GM18526 (cell line): ENCODE results near the gene MACF1.

Source experiments
- POLR2A ChIP-seq: IDR thresholded peaks from 3 replicates; pipeline ENCODE4 v1.6.1; 2011; ENCODE audit not compliant: insufficient read length; ENCODE audit errors: extremely low read depth

MACF1 gene

DNA sequence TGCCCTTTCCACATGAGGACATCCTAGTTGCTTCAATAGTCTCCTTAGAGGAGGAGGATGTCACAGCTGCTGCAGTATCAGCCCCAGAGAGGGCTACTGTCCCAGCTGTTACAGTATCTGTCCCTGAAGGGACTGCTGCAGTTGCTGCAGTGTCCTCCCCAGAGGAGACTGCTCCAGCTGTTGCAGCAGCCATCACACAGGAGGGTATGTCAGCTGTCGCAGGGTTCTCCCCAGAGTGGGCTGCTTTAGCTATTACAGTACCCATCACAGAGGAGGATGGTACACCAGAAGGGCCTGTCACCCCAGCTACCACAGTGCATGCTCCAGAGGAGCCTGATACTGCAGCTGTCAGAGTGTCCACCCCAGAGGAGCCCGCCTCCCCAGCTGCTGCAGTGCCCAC is 208.4 kb downstream of the MACF1 start:
- no peak for TF ChIP-seq POLR2A

DNA sequence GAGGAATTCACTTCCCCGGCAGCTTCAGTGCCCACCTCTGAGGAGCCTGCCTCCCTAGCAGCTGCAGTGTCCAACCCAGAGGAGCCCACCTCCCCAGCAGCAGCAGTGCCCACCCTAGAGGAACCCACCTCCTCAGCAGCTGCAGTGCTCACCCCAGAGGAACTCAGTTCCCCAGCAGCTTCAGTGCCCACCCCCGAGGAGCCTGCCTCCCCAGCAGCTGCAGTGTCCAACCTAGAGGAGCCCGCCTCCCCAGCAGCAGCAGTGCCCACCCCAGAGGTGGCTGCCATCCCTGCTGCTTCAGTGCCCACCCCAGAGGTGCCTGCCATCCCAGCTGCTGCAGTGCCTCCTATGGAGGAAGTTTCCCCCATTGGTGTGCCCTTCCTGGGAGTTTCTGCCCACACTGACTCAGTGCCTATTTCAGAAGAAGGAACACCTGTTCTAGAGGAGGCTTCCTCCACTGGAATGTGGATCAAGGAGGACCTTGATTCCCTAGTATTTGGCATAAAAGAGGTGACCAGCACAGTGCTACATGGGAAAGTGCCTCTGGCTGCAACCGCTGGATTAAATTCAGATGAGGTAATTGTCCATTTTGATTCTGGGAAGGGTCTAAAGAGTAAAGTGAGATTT is 209.5 kb downstream of the MACF1 start:
- TF ChIP-seq POLR2A: no peak

DNA sequence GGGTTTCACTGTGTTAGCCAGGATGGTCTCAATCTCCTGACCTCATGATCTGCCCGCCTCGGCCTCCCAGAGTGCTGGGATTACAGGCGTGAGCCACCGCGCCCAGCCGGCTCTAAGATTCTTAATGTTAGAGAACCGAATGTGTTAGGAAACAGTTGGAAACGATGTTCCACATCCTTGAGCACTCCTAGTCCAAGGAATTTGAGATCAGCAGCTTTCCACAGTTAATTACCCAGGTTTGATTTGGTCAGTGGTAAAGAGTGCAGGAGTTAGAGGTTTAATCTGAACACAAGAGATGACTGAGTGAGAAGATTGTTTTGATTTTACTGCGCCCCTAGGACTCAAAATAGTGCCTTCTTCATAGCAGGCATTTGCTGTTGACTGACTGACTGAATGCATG is 211.1 kb downstream of the MACF1 start:
- TF ChIP-seq POLR2A: no peak

DNA sequence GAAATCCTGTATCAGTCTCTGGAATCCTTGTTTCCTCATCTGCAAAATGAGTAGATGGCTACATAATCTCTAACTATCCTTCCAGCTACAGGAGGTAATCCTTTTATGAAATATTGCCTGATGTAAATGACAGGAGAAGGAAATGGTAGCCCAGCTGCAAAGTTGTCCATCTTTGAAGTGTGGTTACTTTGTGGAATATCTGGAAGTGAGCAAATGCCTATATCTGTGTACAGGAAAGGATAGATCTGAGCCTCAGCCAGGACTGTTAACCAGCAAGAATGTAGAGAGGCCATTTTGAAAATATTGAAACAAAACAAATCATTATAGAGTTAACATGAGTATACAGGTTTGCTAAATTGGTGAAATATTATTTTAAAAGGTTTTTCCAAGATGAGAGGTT is 212.1 kb downstream of the MACF1 start:
- TF ChIP-seq POLR2A: no peak

DNA sequence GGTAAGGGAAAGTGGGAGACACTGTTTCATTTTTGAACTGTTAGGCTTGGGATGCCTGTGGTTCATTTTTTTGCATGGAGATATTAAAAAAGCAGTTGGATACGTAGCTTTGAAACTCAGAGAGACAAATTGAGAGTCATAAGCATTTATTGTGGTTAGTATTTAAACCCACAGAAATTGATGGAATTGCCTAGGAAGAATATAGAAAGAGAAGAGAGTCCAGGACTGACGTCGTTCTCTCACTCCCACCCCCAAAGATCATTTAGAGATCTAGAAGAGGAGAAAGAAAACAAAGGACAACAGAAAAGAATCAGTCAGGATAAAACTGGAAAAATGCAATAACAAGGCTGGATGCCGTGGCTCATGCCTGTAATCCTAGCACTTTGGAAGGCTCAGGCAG is 213.7 kb downstream of the MACF1 start:
- no peak for TF ChIP-seq POLR2A

DNA sequence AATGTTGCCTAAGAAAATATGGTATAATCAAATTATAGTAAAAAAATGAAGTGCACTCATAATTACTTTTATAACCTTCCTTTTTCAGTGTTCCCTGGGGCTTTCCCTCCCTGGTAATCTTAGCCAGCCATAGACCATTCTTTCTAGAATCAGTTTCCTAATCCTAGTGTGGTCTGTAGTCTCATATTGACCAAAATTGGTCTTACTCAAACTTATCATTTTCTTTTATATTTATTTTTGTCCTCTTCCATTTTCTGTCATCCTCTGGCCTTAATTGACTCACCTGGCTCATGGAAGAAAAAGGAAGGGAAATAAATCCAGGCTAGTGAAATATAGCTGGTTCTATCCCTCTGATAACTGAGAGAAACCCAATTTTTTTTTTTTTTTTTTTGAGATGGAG is 216.0 kb downstream of the MACF1 start:
- TF ChIP-seq POLR2A: no peak

DNA sequence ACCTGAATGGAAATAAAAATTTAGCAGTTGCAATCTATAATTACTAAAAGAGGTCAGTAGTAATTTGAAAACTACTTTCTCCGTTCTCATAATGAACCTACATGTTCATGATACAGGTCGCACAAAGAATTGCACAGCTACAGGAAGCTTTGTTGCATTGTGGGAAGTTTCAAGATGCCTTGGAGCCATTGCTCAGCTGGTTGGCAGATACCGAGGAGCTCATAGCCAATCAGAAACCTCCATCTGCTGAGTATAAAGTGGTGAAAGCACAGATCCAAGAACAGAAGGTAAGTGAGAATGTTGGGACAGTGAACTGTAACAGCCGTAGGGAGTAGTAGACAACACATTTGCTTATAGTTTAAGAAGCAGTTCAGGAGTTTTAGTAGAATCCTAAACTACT is 218.1 kb downstream of the MACF1 start:
- TF ChIP-seq POLR2A: no peak

DNA sequence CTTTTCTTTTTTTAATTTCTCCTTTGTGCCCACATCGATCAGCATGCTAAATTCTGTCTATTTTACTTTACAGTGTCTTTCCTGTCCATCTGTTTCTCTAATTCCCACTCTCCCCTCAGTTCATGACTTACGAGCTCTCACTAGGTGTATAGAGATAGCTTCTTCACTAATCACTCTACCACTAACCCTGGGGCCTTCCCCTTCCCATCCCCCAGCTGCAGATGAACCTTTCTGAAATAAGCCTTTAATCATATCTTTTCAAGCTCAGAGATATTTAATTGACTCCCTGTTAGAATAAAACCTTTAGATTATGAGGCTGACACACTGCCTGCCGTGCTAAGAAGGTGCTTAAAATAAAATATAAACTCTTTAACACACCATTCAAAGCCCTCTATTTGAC is 220.7 kb downstream of the MACF1 start:
- no peak for TF ChIP-seq POLR2A

DNA sequence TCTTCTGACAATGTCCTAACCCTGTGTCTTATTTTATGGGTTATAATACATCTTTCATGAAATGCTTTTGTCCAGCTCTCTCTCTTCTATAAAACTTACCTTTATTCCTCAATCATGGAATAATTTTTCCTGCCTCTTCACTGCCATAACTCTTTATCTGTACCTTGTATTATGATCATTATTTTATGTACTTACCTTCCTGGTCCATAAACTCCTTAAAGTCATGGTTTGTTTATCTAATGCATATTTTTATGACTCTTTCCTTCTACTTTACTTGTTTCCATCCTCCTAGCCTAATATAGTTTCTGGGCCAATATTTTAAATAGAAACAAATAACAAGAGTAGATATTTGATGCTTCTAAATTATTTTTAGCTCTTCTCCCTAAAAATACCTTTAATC is 221.1 kb downstream of the MACF1 start:
- no peak for TF ChIP-seq POLR2A

DNA sequence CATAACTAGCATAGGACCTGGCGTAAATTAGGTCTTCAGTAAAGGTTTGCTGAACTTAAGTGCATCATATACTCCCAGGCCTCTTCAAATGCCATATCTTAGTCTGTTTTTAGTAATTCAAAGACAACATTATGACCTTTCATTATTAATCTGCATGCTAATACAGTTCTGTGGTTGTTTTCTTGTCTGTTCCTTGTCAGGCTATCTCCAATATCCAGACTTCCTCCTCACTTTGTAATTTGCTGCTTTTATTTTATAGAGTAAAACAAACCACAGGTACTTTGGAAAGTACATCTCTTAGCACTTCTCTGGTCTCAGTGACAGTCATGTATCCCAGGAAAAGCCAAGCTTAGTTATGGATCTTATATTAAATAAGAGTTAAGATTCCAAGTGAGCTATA is 221.9 kb downstream of the MACF1 start:
- no peak for TF ChIP-seq POLR2A

DNA sequence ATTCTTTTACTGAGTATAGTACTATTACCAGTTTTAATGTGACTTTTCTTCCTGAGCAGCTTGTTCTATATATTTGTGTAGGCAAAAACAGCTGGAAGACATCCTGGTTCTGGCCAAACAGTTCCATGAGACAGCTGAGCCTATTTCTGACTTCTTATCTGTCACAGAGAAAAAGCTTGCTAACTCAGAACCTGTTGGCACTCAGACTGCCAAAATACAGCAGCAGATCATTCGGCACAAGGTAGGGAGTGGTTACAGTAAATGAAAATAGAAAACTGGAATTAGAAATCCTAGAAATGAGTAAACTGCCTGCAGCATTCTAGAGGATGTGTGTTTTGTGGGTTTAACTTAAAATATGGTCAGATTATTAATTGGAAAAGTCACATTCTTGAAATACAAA is 222.9 kb downstream of the MACF1 start:
- no peak for TF ChIP-seq POLR2A

DNA sequence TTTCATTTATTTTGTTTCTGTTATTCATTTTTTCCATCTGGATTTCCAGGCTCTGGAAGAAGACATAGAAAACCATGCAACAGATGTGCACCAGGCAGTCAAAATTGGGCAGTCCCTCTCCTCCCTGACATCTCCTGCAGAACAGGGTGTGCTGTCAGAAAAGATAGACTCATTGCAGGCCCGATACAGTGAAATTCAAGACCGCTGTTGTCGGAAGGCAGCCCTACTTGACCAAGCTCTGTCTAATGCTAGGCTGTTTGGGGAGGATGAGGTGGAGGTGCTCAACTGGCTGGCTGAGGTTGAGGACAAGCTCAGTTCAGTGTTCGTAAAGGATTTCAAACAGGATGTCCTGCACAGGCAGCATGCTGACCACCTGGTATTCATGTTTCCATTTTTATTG is 223.4 kb downstream of the MACF1 start:
- TF ChIP-seq POLR2A: no peak

DNA sequence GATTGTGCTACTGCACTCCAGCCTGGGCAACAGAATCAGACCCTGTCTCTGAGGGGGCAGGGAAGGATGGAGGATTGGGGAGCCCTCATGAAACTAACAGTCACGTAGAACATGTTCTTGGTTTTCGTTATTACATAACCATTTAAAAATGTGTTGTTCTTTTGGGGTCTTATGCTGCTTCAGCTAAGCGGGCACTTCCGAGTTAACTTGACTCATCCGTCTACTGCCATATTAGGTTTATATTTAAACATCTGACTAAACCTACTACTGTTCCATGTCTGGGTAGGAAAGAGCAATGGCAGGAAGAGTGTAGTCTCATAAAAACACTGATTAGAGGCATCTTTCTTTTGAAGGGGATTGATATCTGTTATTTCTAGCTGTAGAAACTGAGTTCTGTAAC is 227.4 kb downstream of the MACF1 start:
- TF ChIP-seq POLR2A: no peak

DNA sequence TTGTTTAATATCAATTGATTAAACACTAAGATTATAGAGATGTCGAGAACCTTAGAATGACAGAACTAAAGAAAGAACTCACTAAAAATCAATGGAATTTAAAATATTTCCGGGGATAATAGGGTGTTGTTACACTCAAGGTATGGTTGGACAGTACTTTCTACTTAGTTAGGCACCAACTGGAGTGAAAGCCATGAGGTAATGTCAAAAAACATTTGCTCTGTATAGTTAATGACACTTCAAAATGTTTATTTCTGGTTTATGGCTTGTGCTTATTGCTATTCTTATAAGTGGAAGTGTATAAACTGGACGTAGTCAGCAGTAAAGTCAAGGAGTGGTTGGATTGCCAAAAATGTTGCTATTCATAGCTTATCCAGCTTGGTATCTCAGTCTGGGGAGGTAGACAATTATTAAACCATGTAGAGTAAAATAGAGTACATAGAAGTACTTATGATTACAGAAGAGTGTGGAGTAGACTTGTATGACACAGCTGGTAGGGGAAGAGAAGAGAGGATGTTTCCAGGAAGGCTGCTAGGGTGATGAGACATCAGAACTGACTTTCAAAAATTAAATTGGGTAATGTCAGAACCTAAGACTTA is 230.4 kb downstream of the MACF1 start:
- no peak for TF ChIP-seq POLR2A

DNA sequence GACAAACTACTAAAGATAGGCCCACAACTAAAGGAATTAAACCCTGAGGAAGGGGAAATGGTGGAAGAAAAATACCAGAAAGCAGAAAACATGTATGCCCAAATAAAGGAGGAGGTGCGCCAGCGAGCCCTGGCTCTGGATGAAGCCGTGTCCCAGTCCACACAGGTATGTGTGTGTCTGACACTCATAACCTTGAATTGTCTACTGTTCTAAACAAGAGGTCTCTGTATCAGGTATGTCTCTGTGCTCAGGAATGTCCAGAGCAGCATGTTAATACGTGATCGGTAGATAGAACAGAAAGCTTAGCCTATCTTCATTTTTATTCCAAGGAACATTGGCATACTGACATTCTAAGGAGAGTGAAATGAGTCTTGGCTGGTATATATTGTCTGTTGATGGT is 231.1 kb downstream of the MACF1 start:
- no peak for TF ChIP-seq POLR2A

DNA sequence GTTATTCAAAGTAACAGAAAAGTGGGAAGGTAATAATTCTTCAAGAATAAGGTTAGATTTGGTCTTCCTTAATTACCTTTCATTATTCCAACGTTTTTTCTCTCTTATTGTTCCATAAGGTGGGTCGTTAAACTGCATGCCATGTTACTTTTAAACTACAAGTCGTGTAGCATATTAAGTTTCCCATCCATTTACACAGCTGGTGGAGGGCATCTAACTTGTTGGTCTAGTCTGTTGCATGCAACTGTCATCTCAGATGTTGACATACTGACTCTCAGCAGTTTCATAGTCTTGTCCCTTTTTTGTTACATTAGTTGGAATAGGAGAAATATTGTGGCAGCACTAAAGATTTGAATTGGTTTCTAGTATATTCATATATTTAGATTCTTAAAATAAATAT is 232.3 kb downstream of the MACF1 start:
- TF ChIP-seq POLR2A: no peak

DNA sequence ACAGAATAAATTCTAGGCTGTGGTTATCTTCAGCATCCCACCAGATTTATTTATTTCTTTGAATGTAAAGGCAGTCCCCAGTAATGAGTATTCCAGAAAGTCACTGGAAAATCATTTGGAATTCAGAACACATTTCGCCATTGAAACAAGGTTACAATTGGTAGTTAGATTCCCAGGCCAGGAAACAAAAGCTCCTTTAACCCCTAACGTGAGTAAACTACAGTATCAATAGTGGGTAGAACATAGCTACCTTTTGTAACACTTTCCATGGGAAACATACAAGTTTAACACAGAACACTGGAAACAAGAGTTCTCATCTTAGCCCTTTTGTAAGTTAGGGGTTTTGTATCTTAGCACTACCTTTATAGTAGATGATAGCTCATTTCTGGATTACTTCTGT is 233.5 kb downstream of the MACF1 start:
- TF ChIP-seq POLR2A: no peak
